ENCODE data around the gene AOC2.
A peak's percentile ranks its signal among the peaks of the same experiment; 100 is the strongest.
"Not testable (repeated sequence)": the region's sequence is repeated elsewhere in the genome, so short reads cannot be mapped to it uniquely, and the experiment has no call there.

The AOC2 gene

GRCh38 chr17:42894283-42895184, 50.2 kb downstream of the AOC2 start:
- Histone ChIP-seq H3K4me3 (replicated peaks; ENCODE audit: insufficient read depth, low read length) (no peak overlapping the region), H3K27ac (replicated peaks) (peak overlapping the region; percentile 56), H3K27me3 (ENCODE audit: insufficient read depth, poor library complexity, severe bottlenecking) (no peaks in the 10 kb centered on the region)
- TF ChIP-seq SPI1 (IDR thresholded peaks at IDR 0.05; ENCODE audit: borderline replicate concordance, low read depth) = no peak
- no peak for TF ChIP-seq POLR2AphosphoS5 (IDR thresholded peaks at IDR 0.05; ENCODE audit: low read depth)
- TF ChIP-seq CTCF (IDR thresholded peaks at IDR 0.05; ENCODE audit: insufficient read depth, low read length) = no peak
- TF ChIP-seq GABPA (IDR thresholded peaks at IDR 0.05; ENCODE audit: low read depth) = no peak
- no peak for TF ChIP-seq REST (IDR thresholded peaks at IDR 0.05; ENCODE audit: insufficient replicate concordance, low read depth)
- DNase-seq (ENCODE audit: low read depth in 1 of 2, low spot score in 1 of 2) = no peak

GRCh38 chr17:42895185-42895555, 50.8 kb downstream of the AOC2 start:
- H3K27ac ChIP-seq (replicated peaks) = no peak overlapping the region
- DNase-seq (ENCODE audit: low read depth in 1 of 2, low spot score in 1 of 2) = no peak
- no peak overlapping the region for H3K4me3 ChIP-seq (replicated peaks; ENCODE audit: insufficient read depth, low read length)
- TF ChIP-seq CTCF (IDR thresholded peaks at IDR 0.05; ENCODE audit: insufficient read depth, low read length) (no peak), SPI1 (IDR thresholded peaks at IDR 0.05; ENCODE audit: borderline replicate concordance, low read depth) (no peak), REST (IDR thresholded peaks at IDR 0.05; ENCODE audit: insufficient replicate concordance, low read depth) (no peak), GABPA (IDR thresholded peaks at IDR 0.05; ENCODE audit: low read depth) (no peak), POLR2AphosphoS5 (IDR thresholded peaks at IDR 0.05; ENCODE audit: low read depth) (no peak)
- no peaks in the 10 kb centered on the region for H3K27me3 ChIP-seq (ENCODE audit: insufficient read depth, poor library complexity, severe bottlenecking)

- Histone ChIP-seq H3K27ac (replicated peaks) (no peak overlapping the region), H3K27me3 (ENCODE audit: insufficient read depth, poor library complexity, severe bottlenecking) (no peaks in the 10 kb centered on the region), H3K4me3 (replicated peaks; ENCODE audit: insufficient read depth, low read length) (no peak overlapping the region)
- DNase-seq (ENCODE audit: low read depth in 1 of 2, low spot score in 1 of 2) = no peak
- TF ChIP-seq CTCF (IDR thresholded peaks at IDR 0.05; ENCODE audit: insufficient read depth, low read length) (no peak), POLR2AphosphoS5 (IDR thresholded peaks at IDR 0.05; ENCODE audit: low read depth) (no peak), GABPA (IDR thresholded peaks at IDR 0.05; ENCODE audit: low read depth) (no peak), REST (IDR thresholded peaks at IDR 0.05; ENCODE audit: insufficient replicate concordance, low read depth) (no peak), SPI1 (IDR thresholded peaks at IDR 0.05; ENCODE audit: borderline replicate concordance, low read depth) (no peak)
Measured at GRCh38 chr17:42898147-42898811, 53.9 kb downstream of the AOC2 start.

- H3K4me3 ChIP-seq (replicated peaks; ENCODE audit: insufficient read depth, low read length); DNase-seq (ENCODE audit: low read depth in 1 of 2, low spot score in 1 of 2); H3K27me3 ChIP-seq (ENCODE audit: insufficient read depth, poor library complexity, severe bottlenecking); H3K27ac ChIP-seq (replicated peaks): not testable (repeated sequence)
Measured at GRCh38 chr17:42899981-42900380, 55.6 kb downstream of the AOC2 start.

Data from HL-60 (cell line).